ENCODE results near the gene TMEM222. TPM values are rescaled to one million over a fixed set of nuclear protein-coding genes. Genes with fewer than 3 reads are reported as not detected.
A peak's percentile ranks its signal among the peaks of the same experiment; 100 is the strongest.

Gene TMEM222
- total and polyA plus RNA-seq, 10 of the 15 experiments (the other 5 are each of a cell fraction or from before 2014, with no cell fraction given), result 3.8 to 43.5 (median 35.4) TPM

DNA sequence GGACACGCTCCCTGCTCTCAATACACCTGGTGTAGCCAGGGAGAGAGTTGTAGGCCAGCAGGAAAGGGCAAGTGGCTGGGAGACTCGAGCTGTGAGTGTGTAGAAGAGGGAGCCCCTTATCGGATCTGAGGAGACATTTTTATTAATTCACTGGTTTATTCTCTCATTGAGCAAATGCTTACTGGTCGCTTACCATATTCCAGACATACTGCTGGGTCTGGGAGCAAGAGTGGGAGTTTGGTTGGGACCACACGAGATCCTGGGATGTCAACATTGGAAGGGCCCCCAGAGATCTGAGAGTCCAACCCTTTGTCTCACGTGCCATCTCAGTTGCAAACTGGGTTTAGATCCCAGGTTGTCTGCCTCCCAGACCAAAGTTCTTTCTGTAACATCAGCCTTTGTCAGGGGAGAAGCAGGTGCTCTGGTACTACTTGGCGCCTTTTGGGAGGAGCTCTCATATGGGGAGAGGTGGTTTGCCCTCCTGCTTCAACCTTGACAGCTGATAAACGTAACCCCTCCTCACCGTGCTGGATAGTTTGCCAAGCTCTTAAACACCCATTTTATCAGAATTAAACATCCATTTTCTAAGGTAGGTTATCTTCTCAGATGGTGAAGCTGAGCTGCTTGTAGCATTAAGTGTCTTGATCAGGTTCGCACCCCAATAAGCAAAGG is 742 bp downstream of the TMEM222 start (continued):
- TF ChIP-seq, protein P1, sequence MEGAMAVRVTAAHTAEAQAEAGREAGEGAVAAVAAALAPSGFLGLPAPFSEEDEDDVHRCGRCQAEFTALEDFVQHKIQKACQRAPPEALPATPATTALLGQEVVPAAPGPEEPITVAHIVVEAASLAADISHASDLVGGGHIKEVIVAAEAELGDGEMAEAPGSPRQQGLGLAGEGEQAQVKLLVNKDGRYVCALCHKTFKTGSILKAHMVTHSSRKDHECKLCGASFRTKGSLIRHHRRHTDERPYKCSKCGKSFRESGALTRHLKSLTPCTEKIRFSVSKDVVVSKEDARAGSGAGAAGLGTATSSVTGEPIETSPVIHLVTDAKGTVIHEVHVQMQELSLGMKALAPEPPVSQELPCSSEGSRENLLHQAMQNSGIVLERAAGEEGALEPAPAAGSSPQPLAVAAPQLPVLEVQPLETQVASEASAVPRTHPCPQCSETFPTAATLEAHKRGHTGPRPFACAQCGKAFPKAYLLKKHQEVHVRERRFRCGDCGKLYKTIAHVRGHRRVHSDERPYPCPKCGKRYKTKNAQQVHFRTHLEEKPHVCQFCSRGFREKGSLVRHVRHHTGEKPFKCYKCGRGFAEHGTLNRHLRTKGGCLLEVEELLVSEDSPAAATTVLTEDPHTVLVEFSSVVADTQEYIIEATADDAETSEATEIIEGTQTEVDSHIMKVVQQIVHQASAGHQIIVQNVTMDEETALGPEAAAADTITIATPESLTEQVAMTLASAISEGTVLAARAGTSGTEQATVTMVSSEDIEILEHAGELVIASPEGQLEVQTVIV (IDR thresholded peaks at IDR 0.05; ENCODE audit: borderline replicate concordance, partially characterized antibody), result no peak
- TF ChIP-seq TARDBP (IDR thresholded peaks at IDR 0.05; ENCODE audit: borderline replicate concordance) (no peak), HDAC2 (IDR thresholded peaks at IDR 0.05) (no peak), NFIC (IDR thresholded peaks at IDR 0.05; ENCODE audit: low read depth, low read length) (no peak), GABPA (IDR thresholded peaks at IDR 0.05; ENCODE audit: low read depth) (no peak), BHLHE40 (IDR thresholded peaks at IDR 0.05; ENCODE audit: borderline replicate concordance in 1 of 2, low read depth in 2 of 2, low read length in 1 of 2) (0 out of 4 replicates have a peak, but pooled peaks of 1 of the 2 experiments have one; percentile 22), ZBTB11 (CRISPR knock-in tag; IDR thresholded peaks at IDR 0.05) (no peak), BMI1 (IDR thresholded peaks at IDR 0.05; ENCODE audit: borderline replicate concordance) (no peak)

Data from GM12878 (cell line).